Astrocyte of the spinal cord (primary cell): ENCODE results near the gene RICTOR.
"Not testable (repeated sequence)": the region's sequence is repeated elsewhere in the genome, so short reads cannot be mapped to it uniquely, and the experiment has no call there.

Experiments used
- DNase-seq: peaks from one replicate; pipeline ENCODE4 v3.0.0; 2011; ENCODE audit warnings: low read depth, low spot score
- H3K4me3 ChIP-seq: 2 replicates; pipeline ENCODE4 v1.5.1; 2011; ENCODE audit warnings: low read depth, mild to moderate bottlenecking, low read length, moderate library complexity
- CTCF ChIP-seq: IDR thresholded peaks from 2 replicates; pipeline ENCODE4 v1.5.1; 2012; ENCODE audit warnings: low read depth, mild to moderate bottlenecking, low read length, inconsistent platforms
- in situ Hi-C: cut with HindIII; loops from 2 replicates; pipeline ENCODE4 v1.10.0; 2017; ENCODE audit warnings: low sequenced_read_pairs

The RICTOR gene

GRCh38 chr5:39053189-39053588 lies 21.0 kb downstream of the RICTOR start:
- in situ Hi-C loops = no loop called here
- H3K4me3 ChIP-seq = no peak overlapping the region
- no peak for TF ChIP-seq CTCF
- no peak for DNase-seq

GRCh38 chr5:39052141-39052540 lies 22.1 kb downstream of the RICTOR start:
- no peak overlapping the region for H3K4me3 ChIP-seq
- no peak for DNase-seq
- in situ Hi-C loops = no loop called here
- TF ChIP-seq CTCF = no peak

GRCh38 chr5:39049315-39049714 lies 24.9 kb downstream of the RICTOR start:
- no peak for TF ChIP-seq CTCF
- in situ Hi-C loops = no loop called here
- no peak overlapping the region for H3K4me3 ChIP-seq
- DNase-seq = no peak

GRCh38 chr5:39040875-39041274 lies 33.3 kb downstream of the RICTOR start:
- TF ChIP-seq CTCF = no peak
- H3K4me3 ChIP-seq = no peak overlapping the region
- DNase-seq = no peak
- in situ Hi-C loops = no loop called here

GRCh38 chr5:39034493-39034892 lies 39.7 kb downstream of the RICTOR start:
- H3K4me3 ChIP-seq, in situ Hi-C loops, DNase-seq: not testable (repeated sequence)

GRCh38 chr5:39031041-39031440 lies 43.2 kb downstream of the RICTOR start:
- in situ Hi-C loops = no loop called here
- DNase-seq = no peak
- H3K4me3 ChIP-seq = no peak overlapping the region
- no peak for TF ChIP-seq CTCF

GRCh38 chr5:39025456-39025855 lies 48.7 kb downstream of the RICTOR start:
- no peak overlapping the region for H3K4me3 ChIP-seq
- DNase-seq = no peak
- in situ Hi-C loops = no loop called here
- no peak for TF ChIP-seq CTCF
